ENCODE results near the gene IL17RC.
"Not testable (repeated sequence)": the region's sequence is repeated elsewhere in the genome, so short reads cannot be mapped to it uniquely, and the experiment has no call there.

Gene IL17RC

DNA sequence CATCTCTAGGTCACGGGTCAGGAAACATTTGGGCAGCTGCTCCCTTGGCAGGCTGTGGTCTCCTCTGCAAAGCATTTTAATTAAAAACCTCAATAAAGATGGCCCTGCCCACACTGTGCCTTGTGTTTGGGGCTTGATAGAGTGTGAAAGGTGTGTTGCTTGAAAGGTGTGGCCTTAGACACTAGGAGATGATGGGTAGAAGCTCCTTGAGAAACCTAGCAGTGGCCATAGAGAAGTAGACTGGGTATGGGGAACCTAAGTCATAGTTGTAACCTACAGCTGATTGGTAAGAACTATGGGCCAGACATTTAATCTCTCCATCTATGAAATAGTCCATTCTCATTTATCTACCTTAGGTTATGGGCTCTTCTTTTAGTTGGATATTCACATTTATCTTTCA lies 23.2 kb upstream of the IL17RC start:
- DNase-seq: no peak

DNA sequence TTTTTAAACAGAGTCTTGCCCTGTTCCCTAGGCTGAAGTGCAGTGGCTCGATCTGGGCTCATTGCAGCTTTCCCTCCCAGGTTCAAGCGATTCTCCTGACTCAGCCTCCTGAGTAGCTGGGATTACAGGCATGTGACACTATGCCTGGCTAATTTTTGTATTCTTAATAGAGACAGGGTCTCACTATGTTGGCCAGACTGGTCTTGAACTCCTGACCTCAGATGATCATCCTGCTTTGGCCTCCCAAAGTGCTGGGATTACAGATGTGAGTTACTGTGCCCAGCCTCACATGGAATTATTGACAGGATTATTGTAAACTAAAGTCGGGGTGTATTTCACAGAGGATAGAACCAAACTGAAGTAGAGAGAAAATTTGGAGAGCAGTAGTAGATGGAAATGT lies 21.2 kb upstream of the IL17RC start:
- not testable (repeated sequence) for DNase-seq

DNA sequence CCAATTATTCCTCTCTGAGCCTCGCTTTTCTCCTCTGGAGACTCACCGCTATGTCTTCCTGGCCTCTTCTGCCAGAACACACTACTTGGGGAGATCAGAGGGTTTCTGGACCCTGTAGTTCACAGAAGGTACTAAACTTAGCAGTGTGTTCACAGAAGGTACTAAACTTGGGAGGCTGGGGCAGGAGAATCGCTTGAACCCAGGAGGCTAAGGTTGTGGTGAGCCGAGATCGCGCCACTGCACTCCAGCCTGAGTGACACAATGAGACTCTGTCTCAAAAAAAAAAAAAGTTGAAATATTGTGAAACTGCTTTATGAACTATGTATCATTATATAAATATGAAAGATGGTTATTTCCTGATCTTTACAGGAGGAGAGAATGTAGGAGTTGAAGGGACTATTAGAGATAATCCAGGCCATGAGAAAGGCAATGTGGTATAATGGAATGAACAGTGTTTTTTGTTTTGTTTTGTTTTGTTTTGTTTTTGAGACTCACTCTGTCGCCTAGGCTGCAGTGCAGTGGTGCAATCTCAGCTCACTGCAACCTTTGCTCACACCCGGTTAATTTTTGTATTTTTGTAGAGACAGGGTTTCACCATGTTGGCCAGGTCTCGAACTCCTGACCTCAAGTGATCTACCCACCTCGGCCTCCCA lies 20.0 kb upstream of the IL17RC start:
- DNase-seq: not testable (repeated sequence)

DNA sequence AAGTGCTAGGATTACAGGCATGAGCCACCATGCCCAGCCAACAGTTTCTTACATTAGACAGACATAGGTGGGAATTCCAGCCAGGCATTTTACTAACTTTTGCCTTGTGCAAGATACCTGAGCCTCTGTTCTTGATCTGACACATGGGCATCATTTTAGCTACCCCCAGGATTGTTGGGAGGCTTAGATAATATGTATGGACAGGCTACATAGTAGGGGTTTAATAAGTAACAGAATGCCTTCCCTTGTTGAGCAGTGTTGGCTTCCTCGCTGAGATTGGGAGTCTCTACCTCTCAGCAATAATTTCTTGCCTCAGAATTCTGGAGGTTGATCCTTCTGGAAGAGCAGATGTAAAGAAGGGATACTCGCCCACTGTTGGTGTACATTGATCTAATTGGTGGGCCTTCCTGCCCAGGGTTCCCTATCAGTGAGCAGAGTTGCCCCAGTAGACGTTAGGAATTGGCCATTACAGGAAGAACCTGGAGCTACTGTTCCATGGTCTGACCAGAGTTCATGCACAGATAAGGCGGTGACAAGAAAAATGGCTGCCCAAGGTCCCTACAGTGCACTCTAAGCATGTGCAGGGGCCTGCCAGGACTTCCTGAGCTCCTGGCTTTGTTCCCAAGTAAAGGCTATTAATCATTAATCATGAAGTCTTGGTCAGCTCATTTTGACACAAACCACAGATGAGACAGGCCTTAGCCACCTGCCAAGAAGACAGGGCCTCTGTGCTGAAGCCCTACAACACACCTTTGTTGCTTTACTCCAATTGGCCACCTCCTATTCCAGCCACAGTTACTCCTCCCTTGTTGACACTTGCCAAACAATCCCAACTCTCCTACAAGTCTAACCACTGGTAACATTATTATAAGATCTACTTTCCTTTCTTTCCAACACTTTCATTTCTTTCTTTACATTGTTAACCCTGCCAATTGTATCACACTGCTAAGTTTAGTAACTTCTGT lies 19.2 kb upstream of the IL17RC start:
- no peak for DNase-seq

DNA sequence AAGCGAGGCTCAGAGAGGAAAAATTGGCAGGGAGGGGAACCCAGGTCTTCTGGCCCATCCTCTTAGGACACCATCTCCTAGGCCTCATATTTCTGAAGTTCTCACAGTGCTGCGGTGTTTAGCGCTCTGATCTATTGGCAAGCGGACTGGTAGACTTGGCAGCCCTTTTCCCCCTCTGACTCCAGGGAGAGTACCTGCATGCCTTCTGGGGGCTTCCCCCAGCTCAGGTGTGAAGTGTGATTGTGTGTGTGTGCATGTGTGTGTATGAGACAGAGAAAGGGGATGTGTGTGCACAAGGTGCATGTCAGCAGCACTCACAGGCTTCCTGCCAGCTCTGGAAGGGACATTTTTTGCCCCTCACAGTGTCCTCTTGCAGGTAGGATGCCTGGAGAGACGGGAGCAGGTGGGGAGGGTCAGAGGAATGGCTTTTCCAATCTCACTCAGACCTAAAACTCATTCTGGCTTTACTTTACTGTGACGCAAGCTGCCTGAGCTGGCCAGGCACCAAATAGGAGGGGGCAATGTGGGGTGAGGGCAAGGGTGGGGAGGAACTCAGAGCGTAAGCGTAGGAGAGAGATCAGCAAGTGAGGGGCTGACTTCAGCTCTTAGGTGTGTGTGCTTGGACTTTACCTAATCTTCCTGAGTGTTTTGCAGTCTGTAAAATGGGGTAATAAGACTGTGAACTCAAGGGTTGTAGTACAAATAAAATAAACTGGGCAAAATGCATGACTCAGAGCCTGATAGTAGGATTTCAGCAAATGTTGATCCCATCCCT lies 18.2 kb upstream of the IL17RC start:
- DNase-seq: no peak

DNA sequence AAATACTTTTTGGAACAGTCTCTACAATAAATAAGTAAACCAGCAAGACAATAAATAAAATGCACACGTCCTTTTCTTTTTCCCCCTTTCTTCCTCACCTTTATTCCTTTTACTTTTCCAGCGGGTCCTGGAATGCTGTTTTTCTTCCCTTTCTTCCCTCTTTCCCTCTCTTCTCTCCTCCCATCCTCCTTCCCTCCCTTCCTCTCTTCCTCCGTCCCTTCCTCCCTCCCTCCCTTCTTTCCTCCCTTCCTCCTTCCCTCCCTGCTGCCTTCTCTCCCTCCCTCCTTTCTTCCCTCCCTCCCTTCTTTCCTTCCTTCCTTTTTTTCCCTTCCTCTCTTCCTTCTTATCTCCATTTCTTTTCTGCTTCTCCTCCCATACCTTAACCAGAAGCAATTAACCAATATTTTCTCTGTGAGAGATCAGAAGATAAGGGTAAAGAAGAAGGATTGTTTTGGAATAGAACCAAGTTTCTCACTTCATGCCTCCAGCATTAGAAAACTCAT lies 17.6 kb upstream of the IL17RC start:
- no peak for DNase-seq

DNA sequence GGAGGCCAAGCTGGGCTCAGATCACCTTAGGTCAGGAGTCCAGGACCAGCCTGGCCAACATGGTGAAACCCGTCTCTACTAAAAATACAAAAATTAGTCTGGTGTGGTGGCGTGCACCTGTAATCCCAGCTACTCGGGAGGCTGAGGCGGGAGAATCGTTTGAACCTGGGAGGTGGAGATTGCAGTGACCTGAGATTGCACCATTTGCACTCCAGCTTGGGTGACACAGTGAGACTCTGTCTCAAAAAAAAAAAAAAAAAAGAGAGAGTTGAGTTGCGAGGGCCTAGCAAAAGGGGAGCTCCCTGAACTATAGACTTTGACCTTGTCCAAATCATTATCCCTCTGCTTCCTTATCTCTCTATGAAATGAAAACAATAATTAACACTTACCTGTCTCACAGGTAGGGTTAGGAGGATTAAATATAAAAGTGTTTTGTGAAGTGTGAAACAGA lies 15.9 kb upstream of the IL17RC start:
- DNase-seq: not testable (repeated sequence)

DNA sequence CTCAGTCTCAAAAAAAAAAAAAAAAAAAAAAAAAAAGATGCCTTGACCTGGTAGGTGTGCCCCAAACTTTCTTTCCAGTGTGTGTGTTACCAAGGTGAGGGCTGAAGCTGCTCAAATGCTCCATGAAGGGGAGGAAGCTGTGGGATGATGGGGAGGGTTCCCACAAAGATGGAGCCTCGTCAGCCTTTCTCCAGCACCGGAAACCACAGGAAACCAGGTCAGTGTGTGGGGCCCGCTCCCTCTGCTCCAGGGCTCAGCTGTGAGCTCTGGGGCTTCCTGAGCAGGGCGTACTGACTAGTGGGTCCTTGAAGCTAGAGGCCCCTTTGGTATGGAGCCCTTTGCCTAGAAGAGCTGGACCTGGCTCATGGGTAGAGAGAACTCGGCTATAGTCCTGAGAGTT lies 14.9 kb upstream of the IL17RC start:
- no peak for DNase-seq

DNA sequence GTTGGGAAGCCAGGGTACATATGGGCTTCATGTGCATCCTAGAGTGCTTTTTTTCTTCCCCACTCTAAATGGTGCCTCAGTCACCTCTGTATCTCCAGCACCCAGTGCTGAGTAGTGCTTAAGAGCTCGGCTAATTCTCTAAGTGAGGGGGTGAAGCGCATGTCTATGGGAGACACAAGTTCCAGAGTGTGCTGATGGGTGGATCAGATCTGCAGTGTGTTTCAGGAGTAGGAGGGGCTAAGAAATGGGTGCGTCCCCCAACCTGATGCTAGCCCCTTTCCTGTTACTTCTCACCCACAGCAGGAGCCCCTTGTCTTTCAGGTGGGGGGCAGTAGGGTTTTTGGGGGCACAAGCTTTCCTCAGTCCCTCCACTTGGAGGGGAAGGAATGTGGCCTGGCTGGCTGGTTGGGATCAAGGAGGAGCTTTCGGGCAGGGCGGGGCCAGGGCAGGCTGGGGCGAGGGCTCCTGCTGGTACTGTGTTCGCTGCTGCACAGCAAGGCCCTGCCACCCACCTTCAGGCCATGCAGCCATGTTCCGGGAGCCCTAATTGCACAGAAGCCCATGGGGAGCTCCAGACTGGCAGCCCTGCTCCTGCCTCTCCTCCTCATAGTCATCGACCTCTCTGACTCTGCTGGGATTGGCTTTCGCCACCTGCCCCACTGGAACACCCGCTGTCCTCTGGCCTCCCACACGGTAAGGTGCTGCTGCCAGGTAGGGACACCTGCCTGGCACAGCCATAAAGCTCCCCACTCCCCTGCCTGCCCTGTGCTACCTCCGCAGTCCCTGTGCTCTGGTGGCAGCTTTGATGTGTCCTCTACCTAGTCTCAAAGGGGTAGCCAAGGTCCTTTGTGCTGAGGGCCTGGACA lies 14.3 kb upstream of the IL17RC start, which contains the start of gene IL17RE:
TSS of gene IL17RE (plus strand) at position 477 of the 866 bp plus-strand sequence. CDS start at position 562, 85 bp downstream.
- no peak for DNase-seq

DNA sequence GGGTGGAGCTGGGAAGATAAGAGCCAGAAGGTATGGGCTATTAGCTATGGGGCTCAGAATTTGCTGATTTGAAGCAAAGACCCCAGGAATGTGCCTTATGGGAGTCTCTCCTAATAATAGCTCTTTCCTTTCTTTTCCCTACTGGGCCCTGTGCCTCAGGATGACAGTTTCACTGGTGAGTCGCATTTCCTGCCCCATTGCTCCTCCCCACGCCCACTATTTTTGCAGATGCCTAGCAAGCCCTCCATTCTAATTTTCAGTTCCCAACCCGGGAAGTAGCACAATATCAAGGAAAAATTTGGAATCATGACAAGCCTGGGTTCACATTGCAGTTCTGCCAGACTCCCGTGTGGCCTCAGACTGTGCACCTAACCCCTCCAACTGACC lies 13.7 kb upstream of the IL17RC start:
- no peak for DNase-seq

DNA sequence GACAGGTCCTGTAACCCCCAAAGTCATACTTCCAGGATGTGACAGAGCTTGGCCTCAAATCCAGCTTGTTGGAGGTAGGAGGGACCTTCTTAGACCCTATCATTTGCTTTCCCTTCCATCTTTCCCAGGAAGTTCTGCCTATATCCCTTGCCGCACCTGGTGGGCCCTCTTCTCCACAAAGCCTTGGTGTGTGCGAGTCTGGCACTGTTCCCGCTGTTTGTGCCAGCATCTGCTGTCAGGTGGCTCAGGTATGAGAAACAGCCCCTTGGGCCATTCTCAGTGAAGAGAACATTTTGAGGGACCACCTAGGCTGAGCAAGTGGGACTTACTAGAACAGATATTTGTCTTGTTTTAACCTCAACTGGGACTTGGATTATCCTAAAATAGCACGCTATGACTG lies 13.0 kb upstream of the IL17RC start:
- DNase-seq: no peak

DNA sequence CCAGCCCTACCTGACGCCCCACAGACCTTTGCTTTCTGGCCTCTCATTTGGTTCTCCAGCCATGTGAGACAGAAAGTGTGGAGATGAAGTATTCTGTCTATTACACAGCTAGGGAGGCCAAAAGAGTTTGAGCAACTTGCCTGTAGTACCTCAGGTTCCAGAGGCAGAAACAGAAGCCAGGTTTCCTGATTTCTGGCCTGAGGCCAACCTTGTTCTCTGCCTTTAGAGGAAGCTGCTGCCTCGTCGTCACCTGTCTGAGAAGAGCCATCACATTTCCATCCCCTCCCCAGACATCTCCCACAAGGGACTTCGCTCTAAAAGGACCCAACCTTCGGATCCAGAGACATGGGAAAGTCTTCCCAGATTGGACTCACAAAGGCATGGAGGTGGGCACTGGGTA lies 10.4 kb upstream of the IL17RC start:
- no peak for DNase-seq

DNA sequence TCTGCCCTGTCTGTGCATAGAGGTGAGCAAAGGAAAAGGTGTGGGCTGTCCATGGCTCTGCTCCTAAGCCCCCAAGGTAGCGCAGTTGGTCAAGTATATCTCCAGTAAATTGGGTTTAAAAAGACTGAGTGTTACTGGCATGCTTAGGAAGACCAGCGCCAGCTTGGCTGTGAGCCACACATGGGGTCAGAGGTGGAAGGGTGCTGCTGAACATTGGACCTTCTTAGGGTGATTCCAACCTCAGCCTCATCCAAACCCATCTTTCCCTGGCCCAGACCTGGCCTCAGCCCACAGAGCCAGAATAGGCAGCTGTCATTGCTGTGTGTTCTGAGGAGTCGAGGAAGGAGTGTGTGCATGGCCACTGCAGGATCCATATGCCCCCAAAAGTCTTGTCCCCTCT lies 8.6 kb upstream of the IL17RC start:
- DNase-seq: no peak

DNA sequence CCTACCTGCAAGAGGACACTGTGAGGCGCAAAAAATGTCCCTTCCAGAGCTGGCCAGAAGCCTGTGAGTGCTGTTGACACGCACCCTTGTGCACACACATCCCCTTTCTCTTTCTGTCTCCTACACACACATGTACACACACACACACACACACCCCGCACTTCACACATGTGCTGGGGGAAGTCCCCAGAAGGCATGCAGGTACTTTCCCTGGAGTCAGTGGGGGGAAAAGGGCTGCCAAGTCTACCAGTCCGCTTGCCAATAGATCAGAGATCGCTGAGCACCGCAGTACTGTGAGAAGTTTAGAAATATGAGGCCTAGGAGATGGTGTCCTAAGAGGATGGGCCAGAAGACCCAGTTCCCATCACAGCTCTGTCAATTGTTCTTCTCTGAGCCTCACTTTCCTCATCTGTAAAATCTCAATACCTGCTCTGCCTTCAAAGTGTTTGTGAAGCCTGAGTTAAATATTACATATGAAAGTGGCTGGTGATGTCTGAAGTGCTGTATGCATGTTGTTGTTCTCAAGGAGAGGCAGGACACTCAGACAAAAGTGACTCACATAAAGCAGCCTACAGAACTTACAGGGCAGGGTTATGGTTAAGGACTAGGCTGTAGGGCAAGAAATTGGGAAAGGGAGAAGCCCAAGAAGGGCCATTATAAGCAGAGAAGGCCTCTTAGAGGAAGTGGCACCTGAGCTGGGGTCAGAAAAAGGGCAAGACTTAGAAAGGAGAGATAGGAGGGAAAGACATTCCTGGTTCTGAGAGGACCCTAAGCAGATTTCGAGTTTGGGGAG lies 7.5 kb upstream of the IL17RC start:
- DNase-seq: no peak

DNA sequence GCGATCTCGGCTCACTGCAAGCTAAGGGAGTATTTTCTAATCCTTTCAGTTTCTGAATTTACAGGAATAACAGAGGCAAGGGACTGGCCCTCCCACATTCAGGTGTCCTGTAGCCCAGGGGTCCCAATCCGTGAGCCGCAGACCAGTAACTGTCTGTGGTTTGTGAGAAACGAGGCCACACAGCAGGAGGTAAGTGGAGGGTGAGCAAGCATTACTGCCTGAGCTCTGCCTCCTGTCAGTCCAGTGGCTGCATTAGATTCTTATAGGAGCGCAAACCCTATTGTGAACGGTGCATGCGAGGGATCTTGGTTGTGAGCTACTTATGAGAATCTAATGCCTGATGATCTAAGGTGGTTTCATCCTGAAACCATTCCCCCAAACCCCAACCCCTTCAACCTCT lies 5.0 kb upstream of the IL17RC start:
- no peak for DNase-seq

DNA sequence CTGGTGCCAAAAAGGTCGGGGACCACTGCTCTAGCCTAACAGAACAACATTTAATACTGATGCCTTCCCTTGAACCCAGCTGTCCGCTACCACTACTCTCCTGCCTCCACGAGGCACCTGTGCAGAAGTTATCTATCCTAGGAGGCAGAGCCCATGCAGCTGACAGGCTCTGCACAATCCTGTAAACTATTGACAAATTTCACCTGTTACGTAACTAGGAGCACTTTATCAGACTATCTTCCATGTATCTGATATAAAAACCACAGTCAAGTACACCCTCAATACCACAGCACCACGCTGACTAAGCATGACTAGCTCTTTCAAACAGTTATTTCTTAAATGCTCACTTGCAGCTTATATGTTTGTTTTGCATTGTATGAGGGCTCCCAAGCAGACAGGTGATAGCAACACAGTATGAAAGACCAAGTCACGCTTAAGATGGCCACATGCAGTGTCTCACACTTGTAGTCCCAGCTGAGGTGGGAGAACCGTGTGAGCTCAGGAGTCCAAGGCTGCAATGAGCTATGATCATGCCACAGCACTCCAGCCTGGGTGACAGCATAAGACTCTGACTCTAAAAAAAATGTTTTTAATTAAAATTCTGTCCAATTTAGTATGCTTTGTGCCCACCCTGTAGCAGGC lies 4.5 kb upstream of the IL17RC start:
- no peak for DNase-seq

DNA sequence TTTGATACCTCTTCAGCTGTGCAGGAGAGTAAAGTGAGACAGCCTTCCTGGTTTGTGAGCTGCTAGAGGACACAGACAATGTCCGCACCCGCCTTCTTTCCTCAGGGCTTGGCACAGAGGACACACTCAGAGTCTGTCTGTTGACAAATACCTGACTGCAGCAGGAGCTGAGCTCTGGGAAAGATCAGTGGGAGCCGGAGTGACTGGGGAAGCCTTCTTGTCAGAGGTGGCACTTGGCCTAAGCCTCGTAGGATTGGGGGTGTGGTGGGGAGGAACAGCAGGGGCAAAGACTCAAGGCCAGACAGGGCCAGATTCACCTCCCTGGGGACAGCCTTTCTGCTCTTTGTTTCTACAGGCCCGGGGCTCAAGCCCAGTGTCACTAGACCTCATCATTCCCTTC lies 3.3 kb upstream of the IL17RC start:
- no peak for DNase-seq

DNA sequence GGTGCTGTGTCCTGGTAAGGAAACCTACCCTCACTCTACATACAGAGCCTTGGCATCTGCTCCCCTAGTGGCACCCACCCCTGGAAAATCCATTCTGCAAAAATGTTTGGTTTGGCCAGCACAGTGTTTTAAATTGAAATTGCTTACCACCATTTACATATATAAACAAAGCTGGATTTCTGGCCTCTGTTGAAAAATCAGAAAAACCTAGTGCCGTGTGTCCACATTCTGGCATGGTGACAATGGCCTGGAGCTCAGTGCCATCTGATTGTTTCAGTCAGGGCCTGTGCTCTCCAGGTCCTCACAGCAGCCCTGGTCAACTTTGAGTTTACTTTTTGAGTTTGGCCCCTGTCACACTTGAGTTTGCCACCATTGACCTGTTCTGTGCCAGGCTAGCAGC lies 2.9 kb upstream of the IL17RC start:
- no peak for DNase-seq

DNA sequence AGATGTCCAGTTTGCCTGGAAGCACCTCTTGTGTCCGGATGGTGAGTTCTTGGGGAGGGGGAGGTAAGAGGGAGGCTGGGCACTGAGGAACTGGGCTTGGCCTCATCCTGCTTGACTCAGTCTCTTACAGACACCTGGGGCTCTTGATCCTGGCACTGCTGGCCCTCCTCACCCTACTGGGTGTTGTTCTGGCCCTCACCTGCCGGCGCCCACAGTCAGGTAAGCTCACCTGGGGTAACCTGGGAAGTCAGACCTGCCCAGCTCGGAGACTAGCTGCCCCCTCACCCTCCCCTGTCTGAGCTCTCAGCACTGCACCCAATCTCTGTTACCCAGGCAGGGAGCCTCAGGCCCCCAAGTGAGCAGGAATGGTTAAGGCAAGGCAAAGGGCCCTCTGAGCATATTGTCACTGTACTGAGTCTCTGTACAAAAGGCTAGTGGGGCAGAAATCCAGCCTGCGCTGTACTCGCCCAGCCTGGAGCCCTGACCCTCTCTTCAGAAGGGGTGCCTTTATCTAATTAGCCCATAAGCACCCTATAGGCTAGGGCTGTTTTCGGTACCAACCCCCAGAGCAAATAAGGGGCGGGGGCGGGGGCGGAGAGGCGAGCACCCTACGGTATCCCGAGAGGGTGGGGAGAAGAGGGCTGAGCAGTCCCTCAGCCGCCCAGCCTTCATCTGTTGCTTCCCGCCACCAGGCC lies 2.2 kb upstream of the IL17RC start:
- DNase-seq: peak in 2 of 56 donors; percentile 6 to 24
